CD8-positive, alpha-beta memory T cell (primary cell): ENCODE data around the gene ABHD4. TPM values are rescaled to one million over a fixed set of nuclear protein-coding genes. Genes with fewer than 3 reads are reported as not detected.

Experiments
- CTCF ChIA-PET: fragments of 350-600 bp; sonication (Branson Sonifier 250); formaldehyde crosslinking; loops from one replicate; lab custom pipeline; 2021; ENCODE audit warnings: antibody characterized with exemption; lab: Charles Lee
- POLR2A ChIA-PET: fragments of 350-600 bp; sonication (Branson Sonifier 250); formaldehyde crosslinking; loops from one replicate; lab custom pipeline; 2021; ENCODE audit warnings: antibody characterized with exemption; lab: Charles Lee
- DNase-seq, 5 donors: peaks; one replicate each; pipeline versions ENCODE4 v3.0.0 to v3.0.0-alpha.2; 2020 to 2022; ENCODE audit warnings: mixed read lengths in 1 of 5
- H3K27ac ChIP-seq: one replicate; pipeline ENCODE4 v1.7.0; 2013; ENCODE audit warnings: low read depth, mild to moderate bottlenecking, low read length, moderate library complexity
- H3K27me3 ChIP-seq: 2 replicates; pipeline ENCODE4 v1.7.0; 2013; ENCODE audit warnings: low read length, mild to moderate bottlenecking; ENCODE audit not compliant: insufficient read depth, poor library complexity, severe bottlenecking
- H3K36me3 ChIP-seq: 2 replicates; pipeline ENCODE4 v1.7.0; 2013; ENCODE audit warnings: mild to moderate bottlenecking, low read length, moderate library complexity; ENCODE audit not compliant: insufficient read depth
- H3K4me1 ChIP-seq: 2 replicates; pipeline ENCODE4 v1.7.0; 2013; ENCODE audit warnings: mild to moderate bottlenecking, low read length, moderate library complexity; ENCODE audit not compliant: insufficient read depth
- H3K4me3 ChIP-seq: 2 replicates; pipeline ENCODE4 v1.7.0; 2013; ENCODE audit warnings: mild to moderate bottlenecking, low read length
- H3K9me3 ChIP-seq: 2 replicates; pipeline ENCODE4 v1.7.0; 2013; ENCODE audit warnings: mild to moderate bottlenecking, low read length
- H3K27ac Mint-ChIP-seq, 8 donors: one replicate each; pipeline ENCODE4 v1.8.0; 2020 to 2021; ENCODE audit warnings: mixed read lengths in 8 of 8, mild to moderate bottlenecking in 6 of 8, inconsistent platforms in 3 of 8, moderate library complexity in 3 of 8
- H3K27me3 Mint-ChIP-seq, 2 donors: one replicate each; pipeline ENCODE4 v1.8.0; 2020 to 2021; ENCODE audit warnings: mixed read lengths in 2 of 2, mild to moderate bottlenecking in 1 of 2, moderate library complexity in 1 of 2
- H3K36me3 Mint-ChIP-seq, 3 donors: one replicate each; pipeline ENCODE4 v1.8.0; 2020 to 2021; ENCODE audit warnings: mixed read lengths in 3 of 3, inconsistent platforms in 1 of 3, mild to moderate bottlenecking in 1 of 3
- H3K4me1 Mint-ChIP-seq, 3 donors: one replicate each; pipeline ENCODE4 v1.8.0; 2020 to 2021; ENCODE audit warnings: mixed read lengths in 3 of 3, inconsistent platforms in 1 of 3, mild to moderate bottlenecking in 1 of 3
- H3K4me3 Mint-ChIP-seq, 7 donors: one replicate each; pipeline ENCODE4 v1.8.0; 2020 to 2021; ENCODE audit warnings: mixed read lengths in 7 of 7, mild to moderate bottlenecking in 6 of 7, moderate library complexity in 4 of 7, inconsistent platforms in 2 of 7
- H3K9me3 Mint-ChIP-seq, 5 donors: one replicate each; pipeline ENCODE4 v1.8.0; 2020 to 2022; ENCODE audit warnings: mixed read lengths in 5 of 5, mild to moderate bottlenecking in 3 of 5, moderate library complexity in 2 of 5, inconsistent platforms in 1 of 5
- polyA plus RNA-seq: library from polyadenylated mRNA; unstranded; fragments of 300-500 nt; fragmentation: Illumina TruSeq; gene quantifications from one replicate; pipeline ENCODE4 v1.2.3, GENCODE V29; 2021
- total RNA-seq, 2 experiments: library from RNA; stranded (reverse); gene quantifications; one replicate each; pipeline ENCODE4 v1.2.3, GENCODE V29; 2021

Gene ABHD4
- total and polyA plus RNA-seq, 3 experiments from 2014 or later, result 8.4 to 13.7 (median 11.4) TPM

DNA sequence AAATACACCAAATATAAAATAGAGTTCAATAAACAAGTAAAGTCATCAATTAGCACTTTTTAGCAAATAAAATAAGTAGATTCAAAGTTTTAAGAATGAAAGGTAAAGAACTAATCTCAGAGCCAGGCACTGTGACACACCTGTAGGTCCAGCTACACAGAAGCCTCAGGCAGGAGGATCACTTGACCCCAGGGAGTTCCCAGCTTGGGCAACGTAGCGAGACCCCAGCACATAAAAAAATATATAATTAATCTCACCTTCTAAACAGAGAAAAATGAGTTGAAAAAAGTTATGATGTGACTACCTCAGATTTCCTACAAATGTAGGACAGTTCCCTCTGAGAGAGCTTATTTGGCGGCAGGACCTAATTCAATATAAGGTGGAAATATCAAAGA lies 28.4 kb upstream of the ABHD4 start:
- Histone ChIP-seq H3K27ac (peak overlapping the region; percentile 55), H3K4me1 (peaks cover 55% of the 10 kb centered on the region), H3K9me3 (no peaks in the 10 kb centered on the region), H3K36me3 (peaks cover 16% of the 10 kb centered on the region), H3K4me3 (peak overlapping the region; percentile 40), H3K27me3 (no peaks in the 10 kb centered on the region)
- DNase-seq, result no peak
- H3K9me3 Mint-ChIP-seq, result no peaks in the 10 kb centered on the region
- peak overlapping the region; percentile 55 to 88 (median 83) for H3K4me3 Mint-ChIP-seq
- POLR2A ChIA-PET, result interaction anchor here (0.6 to 2.9 kb wide), 27 partner anchors 10 to 591 kb away, joined by 3 to 84 read pairs (median 4); partner anchors contain the start of genes DAD1, OXA1L and RBM23
- H3K4me1 Mint-ChIP-seq, result peaks cover 58 to 64% (median 63%) of the 10 kb centered on the region in 3 donors
- H3K27ac Mint-ChIP-seq, result peak overlapping the region; percentile 89 to 99 (median 98)
- no peaks in the 10 kb centered on the region for H3K27me3 Mint-ChIP-seq
- CTCF ChIA-PET, result interaction anchor here (0.6 to 15.4 kb wide), 87 partner anchors 9 to 932 kb away, joined by 3 to 338 read pairs (median 6); partner anchors contain the start of genes ABHD4, AJUBA, DAD1 and HAUS4
- H3K36me3 Mint-ChIP-seq, result peaks cover 19 to 40% (median 21%) of the 10 kb centered on the region in 3 donors

DNA sequence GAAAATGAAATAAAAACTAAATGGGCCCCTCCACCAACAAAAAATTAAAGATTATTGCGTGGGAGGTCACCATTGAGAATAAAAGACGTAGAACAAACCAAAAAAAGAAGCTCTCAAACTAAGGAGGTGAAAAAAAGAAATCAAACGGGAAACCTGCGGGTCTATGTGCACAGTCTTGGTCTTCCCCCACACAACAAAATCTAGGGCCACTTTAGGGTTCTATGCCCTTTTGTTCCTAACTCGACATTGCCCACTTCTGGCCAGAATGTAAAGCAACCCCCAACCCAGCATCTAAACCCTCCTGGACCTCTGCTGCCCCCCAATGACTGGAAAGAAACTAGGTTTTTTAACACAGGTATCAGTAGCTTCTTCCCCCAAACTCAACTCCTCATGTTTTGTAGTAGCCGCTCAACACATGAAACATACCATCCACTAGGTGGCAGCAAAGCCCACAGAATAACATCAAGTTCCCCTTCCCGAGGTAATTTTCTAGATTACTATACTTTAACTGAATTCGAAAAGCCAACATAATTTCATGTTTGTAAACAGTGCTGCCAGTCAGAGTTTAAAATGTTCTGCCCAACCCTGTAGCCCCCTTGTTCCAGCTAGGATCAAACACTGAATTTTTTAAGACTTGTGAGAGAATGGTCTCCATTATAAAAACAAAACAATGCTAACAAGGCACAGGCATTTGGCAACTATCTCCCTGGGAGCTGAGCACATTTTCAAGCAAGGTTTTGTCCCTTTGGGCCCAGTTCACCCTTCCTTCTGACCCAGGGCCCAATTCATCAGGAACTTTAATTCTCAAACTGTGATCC lies 27.8 kb upstream of the ABHD4 start:
- Mint-ChIP-seq H3K4me3 (peak overlapping the region; percentile 55 to 88 (median 83)), H3K27ac (peak overlapping the region; percentile 89 to 99 (median 98)), H3K36me3 (peaks cover 16 to 40% (median 20%) of the 10 kb centered on the region in 3 donors), H3K4me1 (peaks cover 52 to 59% (median 59%) of the 10 kb centered on the region in 3 donors), H3K27me3 (no peaks in the 10 kb centered on the region), H3K9me3 (no peaks in the 10 kb centered on the region)
- Histone ChIP-seq H3K27ac (peak overlapping the region; percentile 55), H3K4me3 (peak overlapping the region; percentile 40), H3K4me1 (peaks cover 49% of the 10 kb centered on the region), H3K27me3 (no peaks in the 10 kb centered on the region), H3K36me3 (peaks cover 19% of the 10 kb centered on the region), H3K9me3 (no peaks in the 10 kb centered on the region)
- ChIA-PET POLR2A (interaction anchor here (0.6 to 2.9 kb wide), 29 partner anchors 10 to 834 kb away, joined by 3 to 84 read pairs (median 4); partner anchors contain the start of genes DAD1, OXA1L and RBM23), CTCF (interaction anchor here (0.6 to 15.4 kb wide), 97 partner anchors 8 to 933 kb away, joined by 3 to 338 read pairs (median 5); partner anchors contain the start of genes ABHD4, AJUBA, DAD1 and HAUS4)
- DNase-seq, result peak; percentile 70 to 97 (median 93)

DNA sequence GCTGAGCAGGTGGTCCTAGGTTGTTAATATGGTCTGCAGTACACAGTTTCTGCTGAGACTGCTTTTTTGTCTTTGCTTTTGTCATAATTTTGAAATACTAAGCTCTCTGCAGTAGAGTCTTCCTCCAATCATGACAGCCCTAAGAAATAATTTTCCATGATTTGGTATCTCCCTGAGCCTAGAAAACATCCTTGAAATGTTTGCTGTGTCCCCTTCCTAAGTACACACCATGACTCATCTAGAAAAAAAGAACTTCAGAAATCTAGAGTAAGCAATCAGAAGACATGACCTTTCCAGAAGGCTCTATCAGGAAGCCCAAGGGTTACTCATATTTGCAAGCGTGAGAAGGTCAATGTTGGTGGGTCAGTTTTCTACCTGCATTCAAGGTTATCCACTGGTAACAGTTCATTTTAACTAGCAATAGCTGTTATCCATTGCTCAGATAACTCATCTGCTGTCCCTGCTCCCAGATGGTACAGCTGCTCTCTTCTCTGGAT lies 25.5 kb upstream of the ABHD4 start:
- no peak overlapping the region for H3K27ac ChIP-seq
- peak overlapping the region in 2 of 8 donors; percentile 14 to 50 for H3K27ac Mint-ChIP-seq
- CTCF ChIA-PET, result interaction anchor here (0.5 to 15.4 kb wide), 11 partner anchors 12 to 1556 kb away, joined by 3 to 338 read pairs (median 38); partner anchors contain the start of genes ABHD4 and DAD1
- no peaks in the 10 kb centered on the region for H3K9me3 ChIP-seq
- H3K4me1 ChIP-seq, result peaks cover 26% of the 10 kb centered on the region
- H3K9me3 Mint-ChIP-seq, result no peaks in the 10 kb centered on the region
- peaks cover 35 to 49% (median 49%) of the 10 kb centered on the region in 3 donors for H3K4me1 Mint-ChIP-seq
- no peaks in the 10 kb centered on the region for H3K27me3 ChIP-seq
- peaks cover 19% of the 10 kb centered on the region for H3K36me3 ChIP-seq
- no peak overlapping the region for H3K4me3 Mint-ChIP-seq
- no peak for DNase-seq
- POLR2A ChIA-PET, result interaction anchor here (0.6 to 1.1 kb wide), 2 partner anchors 16 to 19 kb away, joined by 3 to 4 read pairs; no protein-coding TSS in a partner anchor
- no peak overlapping the region for H3K4me3 ChIP-seq
- H3K27me3 Mint-ChIP-seq, result no peaks in the 10 kb centered on the region
- peaks cover 16 to 51% (median 23%) of the 10 kb centered on the region in 3 donors for H3K36me3 Mint-ChIP-seq

DNA sequence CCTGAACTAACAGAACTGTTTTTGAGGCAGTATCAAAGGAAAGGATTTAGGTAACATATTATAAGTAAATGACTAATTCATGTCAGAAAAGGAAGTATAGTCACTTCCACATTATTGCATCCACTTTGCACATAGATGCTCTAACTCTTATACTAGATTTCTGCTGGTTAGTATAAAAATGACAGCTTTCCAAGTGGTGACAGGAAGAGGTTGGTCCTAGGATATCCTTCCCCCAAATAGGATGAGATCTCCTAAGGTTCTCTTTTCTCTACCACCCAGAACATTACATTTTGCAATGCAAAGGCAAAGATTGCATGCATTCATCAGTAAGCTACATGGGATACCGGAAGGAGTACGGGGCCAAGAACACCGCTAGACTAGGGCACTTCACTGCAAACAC lies 24.3 kb upstream of the ABHD4 start:
- DNase-seq, result no peak
- Histone ChIP-seq H3K27ac (no peak overlapping the region), H3K4me3 (no peak overlapping the region), H3K36me3 (peaks cover 19% of the 10 kb centered on the region), H3K4me1 (peaks cover 15% of the 10 kb centered on the region), H3K9me3 (no peaks in the 10 kb centered on the region), H3K27me3 (no peaks in the 10 kb centered on the region)
- H3K27me3 Mint-ChIP-seq, result no peaks in the 10 kb centered on the region
- ChIA-PET POLR2A (interaction anchor here (1.4 kb wide), 1 partner anchor 16 kb away, joined by 6 read pairs; the partner anchor contains the start of gene DAD1), CTCF (interaction anchor here (1.1 to 15.4 kb wide), 4 partner anchors 13 to 279 kb away, joined by 3 to 338 read pairs (median 134); no protein-coding TSS in a partner anchor)
- H3K36me3 Mint-ChIP-seq, result peaks cover 16 to 56% (median 25%) of the 10 kb centered on the region in 3 donors
- no peak overlapping the region for H3K4me3 Mint-ChIP-seq
- H3K9me3 Mint-ChIP-seq, result no peaks in the 10 kb centered on the region
- H3K4me1 Mint-ChIP-seq, result peaks cover 31 to 46% (median 46%) of the 10 kb centered on the region in 3 donors
- peak overlapping the region in 2 of 8 donors; percentile 17 to 85 for H3K27ac Mint-ChIP-seq

DNA sequence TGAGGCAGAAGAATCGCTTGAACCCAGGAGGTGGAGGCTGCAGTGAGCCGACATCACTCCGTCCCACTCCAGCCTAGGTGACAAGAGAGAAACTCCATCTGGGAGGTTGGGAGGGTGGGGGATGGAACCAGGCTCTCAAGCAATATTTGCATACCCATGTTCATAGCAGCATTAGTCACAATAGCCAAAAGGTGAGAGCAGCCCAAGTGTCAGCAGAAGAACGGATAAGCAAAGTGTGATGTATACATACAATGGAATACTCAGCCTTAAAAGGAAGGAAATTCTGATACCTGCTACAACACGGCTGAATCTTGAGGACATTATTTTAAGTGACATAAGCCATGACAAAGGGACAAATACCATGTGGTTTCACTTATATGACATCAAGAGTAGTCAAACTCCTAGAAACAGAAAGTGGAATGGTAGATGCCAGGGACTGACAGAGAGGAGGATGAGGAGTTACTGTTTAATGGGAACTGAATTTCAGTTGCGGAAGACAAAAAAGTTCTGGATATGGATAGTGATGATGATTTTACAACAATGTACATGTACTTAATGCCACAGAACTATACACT lies 20.7 kb upstream of the ABHD4 start:
- Histone ChIP-seq H3K4me3 (no peak overlapping the region), H3K27ac (no peak overlapping the region), H3K9me3 (no peaks in the 10 kb centered on the region), H3K36me3 (peaks cover 19% of the 10 kb centered on the region), H3K27me3 (no peaks in the 10 kb centered on the region), H3K4me1 (peaks cover 11% of the 10 kb centered on the region)
- Mint-ChIP-seq H3K27ac (peak overlapping the region in 4 of 8 donors; percentile 2 to 45 (median 17)), H3K4me1 (peaks cover 28 to 53% (median 42%) of the 10 kb centered on the region in 3 donors), H3K36me3 (peaks cover 14 to 56% (median 28%) of the 10 kb centered on the region in 3 donors), H3K27me3 (no peaks in the 10 kb centered on the region), H3K4me3 (no peak overlapping the region), H3K9me3 (no peaks in the 10 kb centered on the region)
- ChIA-PET CTCF (no interaction called here), POLR2A (no interaction called here)
- DNase-seq, result no peak

DNA sequence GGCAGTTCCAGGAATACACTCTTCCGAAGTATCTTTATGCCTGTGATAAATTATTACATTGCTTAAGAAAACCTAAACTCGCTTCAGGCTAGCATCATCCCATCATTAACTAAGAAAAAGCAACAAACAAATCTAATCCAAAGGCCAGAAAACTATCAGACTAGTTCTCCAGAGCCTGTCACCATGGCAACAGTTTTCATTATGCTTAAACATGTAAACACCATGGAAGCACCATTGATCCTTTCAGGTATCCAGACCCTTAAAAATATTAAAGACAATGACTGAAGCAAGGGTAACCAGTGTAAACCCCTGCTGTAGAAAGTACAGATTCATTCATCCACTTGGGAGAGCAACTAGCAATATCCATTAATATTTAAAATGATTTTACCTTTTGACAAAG lies 18.9 kb upstream of the ABHD4 start:
- ChIA-PET POLR2A (no interaction called here), CTCF (interaction anchor here (1.0 to 1.9 kb wide), 4 partner anchors 9 to 244 kb away, joined by 3 to 5 read pairs (median 4); no protein-coding TSS in a partner anchor)
- H3K36me3 Mint-ChIP-seq, result peaks cover 6 to 48% (median 16%) of the 10 kb centered on the region in 3 donors
- no peak for DNase-seq
- no peak overlapping the region for H3K4me3 Mint-ChIP-seq
- no peaks in the 10 kb centered on the region for H3K9me3 Mint-ChIP-seq
- H3K4me3 ChIP-seq, result no peak overlapping the region
- H3K27ac ChIP-seq, result no peak overlapping the region
- peaks cover 23% of the 10 kb centered on the region for H3K4me1 ChIP-seq
- peak overlapping the region in 4 of 8 donors; percentile 29 to 77 (median 61) for H3K27ac Mint-ChIP-seq
- H3K36me3 ChIP-seq, result peaks cover 8% of the 10 kb centered on the region
- peaks cover 44 to 71% (median 60%) of the 10 kb centered on the region in 3 donors for H3K4me1 Mint-ChIP-seq
- no peaks in the 10 kb centered on the region for H3K9me3 ChIP-seq
- H3K27me3 Mint-ChIP-seq, result no peaks in the 10 kb centered on the region
- H3K27me3 ChIP-seq, result no peaks in the 10 kb centered on the region

DNA sequence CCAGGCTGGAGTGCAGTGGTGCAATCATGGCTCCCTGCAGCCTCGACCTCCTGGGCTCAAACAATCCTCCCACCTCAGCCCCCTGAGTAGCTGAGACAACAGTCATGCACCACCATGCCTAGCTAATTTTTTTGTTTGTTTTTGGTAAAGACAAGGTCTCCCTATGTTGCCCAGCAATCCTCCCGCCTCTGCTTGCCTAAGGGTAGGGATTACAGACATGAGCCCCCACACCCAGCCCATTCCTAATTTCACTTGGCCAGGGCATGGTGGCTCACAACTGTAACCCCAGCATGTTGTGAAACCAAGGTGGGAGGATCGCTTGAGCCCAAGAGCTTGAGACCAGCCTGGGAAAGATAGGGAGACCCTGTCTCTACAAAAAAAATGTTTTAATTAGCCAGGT lies 18.2 kb upstream of the ABHD4 start:
- Mint-ChIP-seq H3K27ac (peak overlapping the region in 2 of 8 donors; percentile 29 to 45), H3K27me3 (no peaks in the 10 kb centered on the region), H3K36me3 (peaks cover 0 to 45% (median 11%) of the 10 kb centered on the region in 3 donors), H3K4me1 (peaks cover 51 to 75% (median 62%) of the 10 kb centered on the region in 3 donors), H3K4me3 (peak overlapping the region in 1 of 7 donors; percentile 72), H3K9me3 (no peaks in the 10 kb centered on the region)
- Histone ChIP-seq H3K4me1 (peaks cover 30% of the 10 kb centered on the region), H3K4me3 (no peak overlapping the region), H3K36me3 (peaks cover 2% of the 10 kb centered on the region), H3K9me3 (no peaks in the 10 kb centered on the region), H3K27ac (no peak overlapping the region), H3K27me3 (no peaks in the 10 kb centered on the region)
- ChIA-PET CTCF (interaction anchor here (1.0 to 1.9 kb wide), 2 partner anchors 20 to 243 kb away, joined by 3 to 4 read pairs; no protein-coding TSS in a partner anchor), POLR2A (no interaction called here)
- DNase-seq, result no peak
